Kidney (tissue), 14 donors: Measurements from ENCODE around the gene ZNF644. TPM values are rescaled to one million over a fixed set of nuclear protein-coding genes. Genes with fewer than 3 reads are reported as not detected.

Experiments
- DNase-seq, 5 donors: peaks; one replicate each; pipeline ENCODE4 v3.0.0-alpha.2; 2013 to 2020
- FAIRE-seq: peaks from 2 replicates; lab custom pipeline; 2012; peaks lifted over from hg19 to GRCh38; lab: Jason Lieb, UNC
- H3K27ac ChIP-seq, 2 donors: one replicate each; pipeline ENCODE4 v1.7.0; 2013; ENCODE audit warnings: low read depth in 2 of 2, low read length in 2 of 2, inconsistent platforms in 1 of 2
- H3K27me3 ChIP-seq: one replicate; pipeline ENCODE4 v1.7.1; 2013; ENCODE audit warnings: low read length, inconsistent platforms; ENCODE audit not compliant: control insufficient read depth, insufficient read depth
- H3K36me3 ChIP-seq, 3 donors: one replicate each; pipeline versions ENCODE4 v1.7.0 to v1.7.1; 2013; ENCODE audit warnings: low read length in 3 of 3, control low read depth in 1 of 3, inconsistent platforms in 1 of 3; ENCODE audit not compliant: insufficient read depth in 3 of 3, control insufficient read depth in 2 of 3
- H3K4me1 ChIP-seq, 3 donors: one replicate each; pipeline versions ENCODE4 v1.7.0 to v1.7.1; 2013; ENCODE audit warnings: low read length in 3 of 3, inconsistent platforms in 1 of 3, low read depth in 1 of 3; ENCODE audit not compliant: control insufficient read depth in 2 of 3, insufficient read depth in 2 of 3
- H3K4me3 ChIP-seq, 3 donors: one replicate each; pipeline versions ENCODE4 v1.7.0 to v1.8.1; 2013; ENCODE audit warnings: low read length in 3 of 3, control low read depth in 1 of 3, inconsistent platforms in 1 of 3
- H3K9ac ChIP-seq, 3 donors: one replicate each; pipeline versions ENCODE4 v1.7.0 to v1.7.1; 2013; ENCODE audit warnings: low read length in 3 of 3, control low read depth in 1 of 3, inconsistent platforms in 1 of 3
- H3K9me3 ChIP-seq, 3 donors: one replicate each; pipeline versions ENCODE4 v1.7.0 to v1.7.1; 2013; ENCODE audit warnings: low read length in 3 of 3, control low read depth in 1 of 3, inconsistent platforms in 1 of 3; ENCODE audit not compliant: control insufficient read depth in 2 of 3, insufficient read depth in 1 of 3
- CTCF ChIP-seq: IDR thresholded peaks from 3 replicates; pipeline ENCODE4 v1.5.1; 2012; ENCODE audit warnings: mild to moderate bottlenecking, moderate library complexity, borderline replicate concordance; ENCODE audit not compliant: insufficient read depth; ENCODE audit errors: extremely low read depth
- intact Hi-C: fragments of 100-400 bp; cut with DNase I; formaldehyde crosslinking; loops from one replicate; pipeline ENCODE4 v1.11.1; 2022
- polyA plus RNA-seq: library from polyadenylated mRNA; stranded (reverse); fragments of 350-450 nt; fragmentation: Illumina TruSeq; extraction: RNeasy Lipid Tissue Mini Kit (QIAGEN cat#74804); gene quantifications from one replicate; pipeline ENCODE4 v1.2.3, GENCODE V29; 2014; ENCODE audit warnings: low read depth, low replicate concordance; ENCODE audit not compliant: insufficient read depth
- total RNA-seq: library from RNA; stranded (reverse); fragmentation: NEBNext Ultra II Directional; extraction: Animal tissue kit (Norgen Biotek cat#: 25700); gene quantifications from one replicate; pipeline ENCODE4 v1.2.1, GENCODE V29; 2021
- donor health status: control.
- donor health status: control.
- donor health status: control.
- donor health status: control.
- donor health status: control.
- donor health status: DM: yes; HTN: yes; CAD: no.
- donor health status: Normal renal cell carcinoma (clear cell type).

The ZNF644 gene
- total and polyA plus RNA-seq, 2 donors from 2014 or later = 10.5 to 60.4 TPM

GRCh38 chr1:90882221-90882620 is 139.6 kb downstream of the ZNF644 start:
- no peak overlapping the region for H3K4me3 ChIP-seq
- intact Hi-C loops = no loop called here
- peaks cover 0 to 16% (median 0%) of the 10 kb centered on the region in 3 donors for H3K9me3 ChIP-seq
- no peaks in the 10 kb centered on the region for H3K27me3 ChIP-seq
- no peak for DNase-seq
- TF ChIP-seq CTCF = no peak
- no peaks in the 10 kb centered on the region for H3K4me1 ChIP-seq
- no peak overlapping the region for H3K27ac ChIP-seq
- no peaks in the 10 kb centered on the region for H3K36me3 ChIP-seq
- no peak for FAIRE-seq
- H3K9ac ChIP-seq = no peak overlapping the region

GRCh38 chr1:90881034-90881433 is 140.8 kb downstream of the ZNF644 start:
- Histone ChIP-seq H3K9me3 (peaks cover 0 to 16% (median 0%) of the 10 kb centered on the region in 3 donors), H3K27ac (no peak overlapping the region), H3K36me3 (no peaks in the 10 kb centered on the region), H3K4me1 (no peaks in the 10 kb centered on the region), H3K4me3 (no peak overlapping the region), H3K9ac (no peak overlapping the region), H3K27me3 (no peaks in the 10 kb centered on the region)
- TF ChIP-seq CTCF = no peak
- FAIRE-seq (no peak), DNase-seq (no peak)
- intact Hi-C loops = no loop called here

- Histone ChIP-seq H3K4me1 (no peaks in the 10 kb centered on the region), H3K27ac (no peak overlapping the region)
These were observed 142.6 kb downstream of the ZNF644 start for GRCh38 chr1:90879281-90879680.

More at GRCh38 chr1:90879281-90879680, 142.6 kb downstream of the ZNF644 start:
- Histone ChIP-seq H3K36me3 (no peaks in the 10 kb centered on the region), H3K4me3 (no peak overlapping the region), H3K9ac (no peak overlapping the region), H3K9me3 (peaks cover 0 to 16% (median 0%) of the 10 kb centered on the region in 3 donors), H3K27me3 (no peaks in the 10 kb centered on the region)
- TF ChIP-seq CTCF = no peak
- intact Hi-C loops = no loop called here
- FAIRE-seq (no peak), DNase-seq (peak in 1 of 5 donors; percentile 5)
